A204.1 (cell line): ENCODE results near the gene ZDHHC6.
"Not testable (repeated sequence)": the region's sequence is repeated elsewhere in the genome, so short reads cannot be mapped to it uniquely, and the experiment has no call there.

ENCODE experiments used
- FAIRE-seq: peaks from 2 replicates; lab custom pipeline; 2012; peaks lifted over from hg19 to GRCh38; lab: Jason Lieb, UNC

Gene ZDHHC6

DNA sequence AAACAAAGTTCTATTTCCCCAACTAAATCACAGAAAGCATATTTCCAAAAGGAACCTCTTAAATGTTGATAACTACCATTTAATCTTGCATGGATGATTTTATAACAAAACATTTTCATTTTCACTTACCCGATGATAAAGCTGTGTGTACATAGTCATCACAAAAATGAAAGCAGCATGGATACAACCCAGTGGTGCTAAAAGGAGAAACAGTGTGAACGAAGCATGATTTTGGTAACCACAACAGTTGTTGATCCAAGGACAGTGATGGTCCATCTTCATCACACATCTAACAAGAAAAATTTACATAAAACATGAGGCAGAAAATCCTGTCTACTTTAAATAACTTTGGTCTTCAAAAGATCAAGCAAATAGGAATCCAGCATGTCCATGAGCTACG is 4.7 kb downstream of the ZDHHC6 start:
- FAIRE-seq, result no peak

DNA sequence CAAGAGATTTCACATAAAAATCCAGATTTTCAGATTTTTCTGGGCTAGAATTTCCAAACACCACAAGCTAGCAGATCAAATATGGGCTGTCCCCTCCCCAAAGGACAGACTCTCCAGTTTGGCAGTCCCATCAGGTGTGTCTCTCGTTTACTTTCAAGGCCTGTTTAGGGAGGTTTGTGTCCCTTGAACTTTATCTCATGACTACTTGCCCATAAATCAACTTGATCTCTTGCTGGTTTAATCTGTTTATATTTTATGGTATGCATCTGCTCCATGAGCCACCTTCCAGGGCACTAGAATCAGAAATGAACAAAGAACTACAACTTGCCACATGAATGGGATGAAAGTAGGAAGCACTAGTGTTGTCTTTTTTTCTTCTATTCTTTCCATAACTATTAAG is 5.2 kb downstream of the ZDHHC6 start:
- no peak for FAIRE-seq

DNA sequence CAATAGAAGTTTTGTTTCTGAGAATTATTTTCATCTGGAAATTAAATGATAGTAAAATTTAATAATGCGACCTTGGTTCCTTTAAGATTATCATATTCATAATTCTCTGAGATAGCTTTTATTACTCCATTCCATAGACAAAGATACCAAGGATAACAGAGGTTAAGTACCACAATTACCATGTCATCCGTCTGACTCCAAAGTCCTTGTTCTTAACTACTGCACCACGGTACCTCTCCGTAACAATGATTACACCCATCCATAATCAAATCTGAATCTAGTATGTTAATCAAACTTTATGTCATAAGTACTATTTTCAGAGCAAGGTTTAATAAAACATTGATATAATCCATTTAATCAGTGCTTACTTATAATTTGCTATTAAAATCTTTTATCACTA is 8.4 kb downstream of the ZDHHC6 start:
- no peak for FAIRE-seq

DNA sequence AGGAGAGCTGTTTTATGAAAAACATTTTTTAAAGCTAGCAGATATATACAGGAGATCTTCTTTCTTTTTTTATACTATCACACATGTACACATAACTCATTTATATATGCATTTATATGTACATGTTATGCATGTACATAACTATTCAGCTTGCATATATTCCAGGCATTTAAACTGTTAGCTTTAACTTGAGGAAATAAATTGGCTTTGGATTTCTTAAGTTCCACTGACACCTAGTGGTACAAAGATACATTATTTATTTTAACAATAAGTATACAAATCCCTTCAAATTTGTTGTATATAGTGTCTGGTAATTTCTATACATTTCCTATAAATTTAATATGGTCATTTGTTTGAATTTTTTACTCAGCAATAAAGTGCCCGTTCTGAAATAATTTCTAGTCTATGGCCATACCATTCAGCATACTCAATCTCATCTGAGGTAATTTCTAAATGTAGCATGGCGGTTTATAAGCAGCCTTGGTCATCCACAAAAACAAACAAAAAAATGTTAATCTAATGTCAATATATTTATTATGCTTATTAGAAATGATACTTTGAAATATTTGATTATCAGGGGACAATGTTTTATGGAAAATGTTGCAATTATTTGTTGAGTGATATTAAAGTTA is 11.6 kb downstream of the ZDHHC6 start:
- peak; percentile 98 for FAIRE-seq

DNA sequence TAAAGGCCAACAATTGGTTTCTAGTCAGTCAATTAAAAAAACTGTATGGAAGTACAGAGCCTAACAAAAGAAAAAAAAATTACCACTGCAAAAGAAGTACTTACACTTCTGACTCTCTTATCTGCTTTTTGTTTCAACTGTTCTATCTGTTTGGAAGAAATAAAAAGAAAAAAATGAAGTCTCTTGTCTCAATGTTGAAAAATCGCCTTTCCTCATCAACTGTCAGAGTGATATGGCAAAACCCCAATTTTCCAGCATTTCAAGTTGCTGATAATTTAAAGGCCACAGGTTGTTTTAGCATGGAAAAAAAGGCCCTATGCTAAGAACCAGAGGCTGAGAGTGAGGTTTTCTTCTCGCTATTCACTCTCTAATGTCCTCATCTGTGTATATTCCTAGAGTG is 13.6 kb downstream of the ZDHHC6 start:
- no peak for FAIRE-seq

DNA sequence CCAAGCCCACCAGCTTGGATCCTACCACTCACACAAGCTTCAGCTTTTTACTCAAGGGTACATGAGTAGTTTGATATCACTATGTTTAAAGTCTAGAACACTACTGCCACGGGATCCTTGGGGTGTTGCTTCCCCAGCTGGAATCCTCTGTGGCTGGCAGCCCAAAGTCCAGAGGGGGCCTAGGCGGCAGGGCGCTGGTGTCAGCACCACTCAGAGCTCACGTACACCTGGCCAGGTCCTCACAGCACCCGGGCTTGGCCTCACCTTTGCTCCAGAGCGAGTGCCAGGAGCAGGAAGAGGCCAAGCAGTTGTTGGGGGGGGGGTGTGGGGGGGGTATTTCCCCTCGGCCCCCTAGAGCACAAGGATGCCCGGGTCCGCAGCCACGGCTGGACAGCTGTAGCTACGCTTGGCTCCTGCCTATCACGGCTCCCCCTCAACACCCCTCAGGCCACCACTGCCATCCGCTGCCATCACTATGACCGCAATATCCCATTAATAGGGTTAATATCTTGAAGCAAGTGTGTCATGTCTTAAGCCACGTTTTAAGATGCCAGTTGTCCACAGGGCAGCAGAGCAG is 17.0 kb downstream of the ZDHHC6 start:
- no peak for FAIRE-seq

DNA sequence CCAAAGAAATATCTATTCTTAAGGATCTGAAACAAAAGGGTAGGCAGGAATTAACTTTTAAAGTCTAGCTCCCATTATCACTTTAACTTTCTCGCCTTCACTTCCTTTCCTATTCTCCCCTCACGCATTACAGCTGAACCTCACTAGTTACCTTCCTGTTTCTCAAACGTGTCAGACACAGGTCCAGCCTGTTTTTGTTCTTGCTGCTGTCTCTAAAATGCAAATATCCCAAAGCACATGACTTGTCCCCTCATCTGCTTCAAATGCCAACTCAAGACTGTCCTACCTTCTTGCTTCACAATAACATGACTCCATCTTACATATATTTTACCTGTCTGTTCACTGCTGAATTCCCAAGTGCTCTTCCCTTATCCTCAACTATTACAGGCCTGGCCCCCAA is 17.6 kb downstream of the ZDHHC6 start:
- no peak for FAIRE-seq

DNA sequence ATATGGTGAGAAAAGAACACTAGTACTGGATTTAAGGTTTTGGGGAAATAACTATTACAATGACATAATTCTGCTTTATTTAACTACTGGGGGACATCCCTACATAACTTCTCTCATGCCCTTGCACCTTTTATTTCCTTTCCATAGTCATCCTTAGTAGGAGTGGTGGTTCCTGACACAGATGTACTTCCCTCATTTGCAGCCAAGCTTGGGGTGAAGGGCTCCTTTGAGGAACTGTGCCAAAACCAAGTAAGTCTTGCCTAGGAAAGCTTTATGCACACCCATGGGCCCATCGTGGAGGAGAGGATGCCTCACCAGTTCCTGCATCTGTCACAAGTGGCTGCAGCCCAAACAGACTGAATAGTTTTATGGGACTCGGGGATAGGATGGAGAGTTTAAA is 20.6 kb downstream of the ZDHHC6 start:
- no peak for FAIRE-seq

DNA sequence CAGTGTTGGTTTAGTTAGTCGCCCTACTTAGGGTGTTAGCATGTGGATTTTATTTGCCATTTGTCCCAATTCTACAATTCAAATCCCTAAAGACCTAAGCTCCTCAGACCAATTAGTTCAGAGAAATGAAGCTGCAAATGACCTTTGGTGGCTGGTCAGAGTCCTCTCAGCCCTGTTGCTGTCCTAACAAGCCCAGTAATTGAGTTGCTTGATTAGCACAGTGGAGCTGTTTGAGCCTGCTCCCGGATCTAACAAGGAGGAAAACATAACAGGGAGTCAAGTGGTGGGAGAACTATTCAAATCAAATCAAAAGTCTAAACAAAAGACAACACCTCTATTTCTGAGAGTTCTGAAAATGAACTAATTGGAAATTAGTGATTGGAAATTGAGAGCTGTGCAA is 22.1 kb downstream of the ZDHHC6 start:
- no peak for FAIRE-seq

DNA sequence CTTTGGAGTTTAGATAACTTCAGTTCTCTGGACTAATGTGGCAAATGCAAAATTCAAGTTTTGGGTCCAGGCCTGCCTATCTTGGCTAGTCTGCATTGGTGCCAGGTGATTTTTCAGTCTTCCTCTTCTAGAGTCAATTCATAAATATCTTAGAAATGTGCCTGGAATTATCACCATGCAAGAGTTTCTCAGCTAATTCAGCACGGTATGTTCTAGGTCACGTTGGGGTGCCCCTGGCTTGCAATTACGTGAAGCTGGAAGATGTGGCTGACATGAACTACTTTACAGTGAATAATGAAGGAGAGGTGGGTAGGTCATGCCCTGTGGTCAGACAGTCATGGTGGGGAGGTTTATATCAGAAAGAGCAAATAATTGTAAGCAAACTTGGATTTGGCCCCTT is 25.0 kb downstream of the ZDHHC6 start:
- FAIRE-seq, result no peak

DNA sequence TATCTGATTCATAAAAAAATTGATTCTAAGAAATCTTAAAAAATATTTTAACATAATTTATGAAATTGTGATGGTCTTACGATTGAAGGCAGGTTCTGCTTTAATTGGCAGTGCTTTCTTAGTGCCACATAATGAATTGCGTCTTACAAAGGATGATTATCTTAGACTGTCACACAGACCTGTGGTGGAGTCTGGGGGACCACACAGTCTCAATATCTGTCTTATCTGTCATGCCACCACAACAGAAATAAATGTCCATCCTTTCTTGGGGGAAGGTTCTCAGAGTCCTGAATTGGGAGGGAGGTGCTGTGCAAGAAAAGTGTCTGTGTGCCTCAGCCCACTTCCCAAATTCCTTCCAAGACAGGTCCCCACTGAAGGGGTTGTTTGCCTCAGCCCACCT is 34.0 kb downstream of the ZDHHC6 start:
- FAIRE-seq, result no peak

DNA sequence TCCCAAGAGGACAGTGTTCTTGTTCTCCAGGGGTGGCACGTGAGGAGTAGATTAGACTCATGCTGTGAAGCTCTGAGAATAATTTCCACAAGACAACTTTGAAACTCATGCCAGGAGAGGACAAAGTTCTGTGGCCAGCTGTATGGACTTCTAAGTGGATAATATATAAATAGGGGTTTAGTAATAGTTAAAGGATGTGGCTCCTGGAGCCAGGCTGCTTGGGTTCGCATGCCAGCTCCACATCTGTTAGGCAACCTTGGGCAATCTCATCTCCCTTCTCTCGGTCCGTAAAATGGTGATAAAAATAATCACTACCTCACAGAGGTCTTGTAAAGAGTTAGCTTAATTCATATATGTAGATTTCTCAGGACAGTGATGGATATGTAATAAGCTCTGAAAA is 37.0 kb downstream of the ZDHHC6 start:
- no peak for FAIRE-seq

DNA sequence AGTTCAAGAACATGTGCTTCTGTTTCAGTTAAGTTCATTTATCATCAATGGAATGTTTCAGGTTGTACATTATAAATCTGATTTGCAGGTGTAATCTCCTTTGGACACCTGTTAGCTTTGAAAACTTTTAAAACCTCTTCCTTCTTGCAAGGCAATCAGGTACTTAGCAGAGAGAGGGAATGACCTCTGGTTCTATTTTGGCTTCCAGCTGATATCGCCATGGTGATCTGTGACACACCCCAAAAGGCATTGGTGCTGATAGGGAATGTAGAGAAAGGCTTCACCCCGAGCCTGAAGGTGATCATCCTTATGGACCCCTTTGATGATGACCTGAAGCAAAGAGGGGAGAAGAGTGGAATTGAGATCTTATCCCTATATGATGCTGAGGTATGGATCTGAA is 37.4 kb downstream of the ZDHHC6 start:
- no peak for FAIRE-seq

DNA sequence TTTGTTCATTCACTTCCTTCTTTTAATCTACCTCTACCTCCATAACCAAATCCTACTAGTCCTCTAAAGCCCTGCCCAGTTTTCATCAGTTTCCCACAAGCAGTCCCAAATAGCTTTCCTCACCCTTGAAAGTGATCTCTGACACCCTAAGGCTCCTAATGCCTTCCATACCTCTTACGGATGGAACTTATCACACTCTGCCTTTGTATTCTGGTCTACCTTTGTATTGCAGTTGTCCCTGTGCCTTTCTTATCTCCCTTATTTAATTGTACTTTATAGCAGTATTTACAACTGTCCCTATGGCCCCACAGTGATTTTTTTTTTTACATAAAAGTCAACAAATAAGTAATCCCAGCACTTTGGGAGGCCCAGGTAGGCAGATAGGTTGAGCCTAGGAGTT is 39.0 kb downstream of the ZDHHC6 start:
- no peak for FAIRE-seq

DNA sequence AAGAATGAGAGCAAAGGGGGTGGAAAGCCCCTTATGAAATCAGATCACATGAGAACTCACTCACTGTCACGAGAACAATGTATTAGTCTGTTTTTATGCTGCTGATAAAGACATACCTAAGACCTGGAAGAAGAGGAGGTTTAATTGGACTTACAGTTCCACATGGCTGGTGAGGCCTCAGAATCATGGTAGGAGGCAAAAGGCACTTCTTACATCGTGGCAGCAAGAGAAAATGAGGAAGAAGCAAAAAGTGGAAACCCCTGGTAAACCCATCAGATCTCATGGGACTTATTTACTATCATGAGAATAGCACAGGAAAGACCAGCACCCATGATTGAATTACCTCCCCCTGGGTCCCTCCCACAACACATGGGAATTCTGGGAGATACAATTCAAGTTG is 39.9 kb downstream of the ZDHHC6 start:
- FAIRE-seq, result not testable (repeated sequence)

DNA sequence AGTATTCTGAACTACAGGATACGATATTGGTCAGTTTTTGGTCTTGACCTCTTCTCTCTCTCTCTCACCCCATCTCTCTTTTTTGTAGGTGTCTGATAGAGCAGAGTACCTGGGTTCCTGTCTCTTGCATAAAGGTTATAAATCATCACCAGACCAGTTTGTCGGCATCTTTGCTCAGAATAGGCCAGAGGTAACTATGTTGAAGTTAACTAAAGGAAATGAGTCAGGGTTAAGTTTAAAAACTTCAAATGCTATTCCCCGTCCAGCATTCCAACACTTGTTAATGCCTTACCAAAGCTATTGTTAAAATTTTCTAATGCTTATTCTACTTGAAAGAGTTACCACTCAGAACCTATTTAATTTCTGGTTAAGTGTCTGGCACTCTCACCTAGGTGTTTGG is 42.1 kb downstream of the ZDHHC6 start:
- no peak for FAIRE-seq

DNA sequence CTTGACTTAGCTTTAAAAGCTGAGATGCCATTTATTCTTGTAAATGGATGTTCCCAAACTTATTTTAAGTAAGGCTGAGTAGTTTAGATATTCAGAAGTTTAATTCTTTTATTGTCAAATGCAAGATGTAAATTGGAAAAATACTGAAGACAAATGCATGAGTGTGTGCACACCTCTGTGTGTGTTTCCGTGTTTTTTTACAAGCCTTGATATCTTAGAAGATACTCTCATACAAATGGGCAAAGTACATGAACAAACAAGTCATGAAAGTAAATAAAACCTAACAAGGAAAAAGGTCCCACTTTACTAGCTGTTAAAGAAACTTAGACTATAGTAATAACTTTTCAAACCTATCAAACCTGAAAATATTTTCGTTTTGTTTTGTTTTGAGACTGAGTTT is 43.8 kb downstream of the ZDHHC6 start:
- no peak for FAIRE-seq

DNA sequence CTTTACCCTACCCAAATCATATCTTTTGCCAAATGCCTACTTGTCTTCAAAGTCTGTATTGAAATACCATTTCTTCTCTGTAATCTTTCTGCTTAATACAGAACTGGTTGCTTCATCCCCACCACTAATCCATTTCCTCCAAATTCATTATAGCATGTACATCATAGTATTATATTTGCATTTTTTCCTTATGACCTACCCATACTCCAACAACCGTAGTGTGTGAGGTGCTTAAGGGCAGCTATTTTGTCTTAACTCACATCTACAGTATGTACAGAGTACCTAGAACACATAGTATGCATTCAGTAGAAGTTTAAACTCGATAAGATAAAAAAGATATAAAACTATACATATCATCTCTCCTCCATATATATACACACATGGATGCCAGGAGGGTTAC is 49.1 kb downstream of the ZDHHC6 start:
- no peak for FAIRE-seq

DNA sequence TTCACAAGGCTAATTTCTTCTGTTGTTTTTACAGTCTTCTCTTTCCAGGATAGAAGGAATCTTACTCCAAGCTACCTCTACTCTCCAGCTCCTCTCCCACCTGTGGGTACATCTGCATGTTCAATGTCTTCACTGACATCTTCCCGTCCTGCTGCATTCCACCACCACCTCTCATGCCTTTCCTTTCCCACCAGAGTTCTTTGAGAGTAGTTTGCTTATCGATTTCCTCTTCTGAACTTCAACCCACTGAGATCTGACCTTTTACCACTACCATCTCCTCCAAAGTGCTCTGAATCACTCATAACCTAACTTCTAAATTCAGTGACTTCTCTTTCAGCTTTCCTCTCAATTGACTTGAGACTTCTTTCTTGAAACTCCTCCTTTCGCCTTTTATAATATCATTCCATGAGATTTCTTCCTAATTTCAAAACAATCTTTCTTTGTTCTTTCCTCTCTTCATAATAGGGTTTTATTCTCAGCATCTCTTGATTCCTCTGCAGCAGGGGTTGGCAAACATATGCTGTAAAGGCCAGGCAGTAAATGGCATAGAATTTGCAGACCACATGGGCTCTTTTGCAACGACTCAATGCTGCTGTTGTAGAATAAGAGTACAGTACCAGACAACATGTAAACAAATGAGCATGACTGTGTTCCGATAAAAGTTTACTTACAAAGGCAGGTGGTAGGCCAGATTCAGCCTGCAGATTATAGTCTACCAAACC is 50.7 kb downstream of the ZDHHC6 start:
- no peak for FAIRE-seq

DNA sequence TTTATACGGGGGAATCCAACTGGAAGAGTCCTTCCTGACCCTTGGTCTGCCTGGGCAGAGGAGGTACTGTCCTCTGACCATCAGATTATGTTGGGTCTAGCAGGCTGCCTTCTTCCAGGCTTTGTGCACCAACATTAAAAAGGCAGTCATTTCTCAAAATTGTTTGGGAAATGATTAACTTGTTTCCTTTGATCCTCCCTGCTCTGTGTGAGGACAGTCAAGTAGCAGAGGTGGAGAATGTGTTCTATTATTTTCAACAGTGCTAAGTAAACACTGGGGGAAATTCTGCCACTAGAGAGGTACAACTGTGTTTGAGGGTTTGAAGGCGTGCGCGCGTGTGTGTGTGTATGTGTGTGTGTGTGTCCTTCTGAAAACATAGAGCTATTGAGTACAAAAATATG is 52.2 kb downstream of the ZDHHC6 start:
- no peak for FAIRE-seq

DNA sequence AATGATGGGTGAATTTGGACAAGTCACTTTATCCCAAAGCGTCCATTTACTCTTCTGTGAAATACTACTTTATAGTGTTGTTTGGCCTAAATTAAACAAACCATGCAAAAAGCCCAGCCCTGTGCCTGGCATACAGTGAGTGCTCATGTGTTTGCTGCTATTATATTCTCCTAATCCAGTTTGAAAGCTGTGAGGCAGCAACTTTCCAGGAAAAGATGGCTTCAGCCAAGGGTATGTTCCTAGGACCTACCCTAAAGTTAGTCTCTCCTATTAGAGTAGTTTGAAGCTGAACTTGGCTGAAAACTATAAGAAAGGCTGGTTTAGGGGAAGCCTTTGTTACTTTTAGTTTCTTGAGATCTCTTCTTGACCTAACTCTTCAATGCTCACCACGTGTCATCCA is 52.9 kb downstream of the ZDHHC6 start:
- FAIRE-seq, result no peak

DNA sequence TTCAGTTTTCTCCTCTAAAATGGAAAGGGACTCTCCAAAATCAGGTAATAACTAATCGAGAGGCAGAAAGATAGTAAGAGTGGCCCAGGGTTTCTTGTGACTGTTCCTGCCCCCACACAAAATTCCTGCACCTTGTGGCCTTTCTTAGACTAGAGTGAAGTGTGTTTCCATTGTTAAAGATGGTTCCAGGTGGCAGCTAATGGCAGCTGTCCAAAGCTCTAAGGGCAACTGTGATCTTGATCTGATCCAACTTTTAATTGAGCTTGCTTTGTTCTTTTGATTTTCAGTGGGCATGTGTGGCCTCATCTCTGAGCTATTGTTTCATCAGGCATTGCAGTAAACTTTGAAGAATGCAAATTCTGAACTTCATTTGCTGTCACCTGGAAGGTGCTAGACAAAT is 53.4 kb downstream of the ZDHHC6 start:
- no peak for FAIRE-seq

DNA sequence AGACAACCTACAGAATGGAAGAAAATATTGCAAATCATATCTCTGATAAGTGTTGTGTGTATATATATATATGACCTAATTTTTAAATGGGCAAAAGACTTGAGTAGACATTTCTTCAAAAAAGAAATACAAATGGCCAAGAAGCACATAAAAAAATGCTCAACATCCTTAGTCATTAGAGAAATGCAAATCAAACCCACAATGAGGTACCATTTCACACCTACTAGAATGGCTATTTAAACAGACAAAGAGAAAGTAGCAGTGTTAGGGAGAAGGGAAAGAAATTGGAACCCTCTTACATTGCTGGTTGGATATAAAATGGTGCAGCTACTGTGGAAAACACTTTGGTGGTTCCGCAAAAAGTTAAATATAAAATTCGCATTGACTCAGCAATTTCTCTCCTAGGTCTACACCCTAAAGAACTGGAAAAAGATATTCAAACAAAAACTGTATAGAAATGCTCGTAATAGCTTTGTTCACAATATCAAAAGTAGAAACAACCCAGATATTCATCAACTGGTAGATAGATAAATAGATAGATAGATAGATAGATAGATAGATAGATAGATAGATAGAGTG is 56.5 kb downstream of the ZDHHC6 start:
- FAIRE-seq, result peak; percentile 21
